Thoracic aorta (tissue), 2 donors: ENCODE results near the gene PI4KB. TPM values are rescaled to one million over a fixed set of nuclear protein-coding genes. Genes with fewer than 3 reads are reported as not detected.
"Not testable (repeated sequence)": the region's sequence is repeated elsewhere in the genome, so short reads cannot be mapped to it uniquely, and the experiment has no call there.

Experiments
- ATAC-seq: fragments of 150-250 bp; one replicate; pipeline ENCODE4 v1.8.0; 2017; ENCODE audit warnings: low read depth; ENCODE audit not compliant: insufficient number of reproducible peaks, low FRiP score
- DNase-seq: peaks from one replicate; pipeline ENCODE4 v3.0.0-alpha.2; 2020; ENCODE audit warnings: low spot score
- H3K27ac ChIP-seq, 2 donors: fragments of 200-600 bp; sonication (generic); 1 replicate in 1 of 2; 2 replicates in 1 of 2; pipeline ENCODE4 v1.5.1; 2016; ENCODE audit warnings: mild to moderate bottlenecking in 2 of 2, moderate library complexity in 2 of 2
- H3K27me3 ChIP-seq: fragments of 200-600 bp; sonication (generic); replicated peaks from 2 replicates; pipeline ENCODE4 v1.6.0; 2016; ENCODE audit warnings: mild to moderate bottlenecking; ENCODE audit not compliant: insufficient read depth
- H3K36me3 ChIP-seq: fragments of 200-600 bp; sonication (generic); one replicate; pipeline ENCODE4 v1.5.1; 2016
- H3K4me1 ChIP-seq, 2 donors: fragments of 200-600 bp; sonication (generic); 1 replicate in 1 of 2; 2 replicates in 1 of 2; pipeline versions ENCODE4 v1.5.1 to v1.6.0; 2016; ENCODE audit warnings: low read depth in 2 of 2, mild to moderate bottlenecking in 1 of 2; ENCODE audit not compliant: control insufficient read depth in 1 of 2
- H3K4me3 ChIP-seq: fragments of 200-600 bp; sonication (generic); 2 replicates; pipeline ENCODE4 v1.5.1; 2016; ENCODE audit warnings: mild to moderate bottlenecking
- H3K9me3 ChIP-seq: fragments of 200-600 bp; sonication (generic); 2 replicates; pipeline ENCODE4 v1.5.1; 2016
- total RNA-seq, 2 donors: library from RNA; depleted of rRNA; stranded (reverse); fragments of >200 nt; gene quantifications; one replicate each; pipeline versions ENCODE4 v1.1.0 to v1.2.3, GENCODE V29; 2016
- TF ChIP-seq, protein P1 (sequence below): fragments of 200-600 bp; sonication (generic); IDR thresholded peaks from one replicate; pipeline ENCODE4 v1.5.1; 2019; ENCODE audit warnings: antibody characterized with exemption

Gene PI4KB
- total RNA-seq, 2 donors from 2014 or later = 60.1 to 63.1 TPM

DNA sequence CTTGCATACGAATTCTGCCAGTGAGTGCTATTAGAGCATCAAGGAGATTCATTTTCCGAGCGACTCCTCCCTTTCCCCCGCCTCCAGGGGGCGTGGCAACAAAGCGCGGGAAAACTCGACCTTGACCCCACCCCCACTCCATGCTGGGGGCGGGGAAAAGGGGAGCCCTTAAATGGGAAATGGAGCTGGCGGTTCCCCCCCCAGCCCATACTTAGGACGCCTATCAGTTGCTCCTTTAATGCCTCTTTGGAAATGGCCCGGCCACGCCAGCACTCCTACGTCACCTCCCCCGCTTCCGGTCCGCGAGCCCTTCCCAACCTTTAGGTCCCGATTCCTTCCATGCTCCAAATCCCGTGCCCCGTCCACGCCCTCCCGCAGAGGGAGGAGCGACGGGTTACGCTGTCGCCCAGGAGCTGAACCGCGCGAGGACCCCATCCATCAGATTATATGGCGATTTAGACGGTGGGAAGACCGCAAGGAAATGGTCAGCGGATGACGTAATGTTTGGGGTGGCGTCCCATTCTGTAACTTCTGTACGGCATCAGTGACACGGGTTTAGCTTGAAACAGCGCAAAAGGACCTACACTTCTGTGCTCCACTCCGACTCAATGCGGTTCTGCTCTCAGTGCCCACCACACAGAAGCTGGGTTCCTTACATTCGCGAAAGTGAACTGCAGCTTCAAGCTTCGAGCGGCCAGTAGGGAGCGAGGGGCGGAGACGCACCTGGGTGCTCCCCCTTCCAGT, 45.8 kb downstream of the PI4KB start:
- peak; percentile 94 for ATAC-seq
- H3K27me3 ChIP-seq = no peaks in the 10 kb centered on the region
- DNase-seq = peak; percentile 82
- H3K36me3 ChIP-seq = peaks cover 7% of the 10 kb centered on the region
- no peaks in the 10 kb centered on the region for H3K9me3 ChIP-seq
- H3K4me3 ChIP-seq = peak overlapping the region; percentile 81
- H3K27ac ChIP-seq = peak overlapping the region; percentile 88 to 100
- peaks cover 11 to 18% of the 10 kb centered on the region in 2 donors for H3K4me1 ChIP-seq
- TF ChIP-seq, protein P1, sequence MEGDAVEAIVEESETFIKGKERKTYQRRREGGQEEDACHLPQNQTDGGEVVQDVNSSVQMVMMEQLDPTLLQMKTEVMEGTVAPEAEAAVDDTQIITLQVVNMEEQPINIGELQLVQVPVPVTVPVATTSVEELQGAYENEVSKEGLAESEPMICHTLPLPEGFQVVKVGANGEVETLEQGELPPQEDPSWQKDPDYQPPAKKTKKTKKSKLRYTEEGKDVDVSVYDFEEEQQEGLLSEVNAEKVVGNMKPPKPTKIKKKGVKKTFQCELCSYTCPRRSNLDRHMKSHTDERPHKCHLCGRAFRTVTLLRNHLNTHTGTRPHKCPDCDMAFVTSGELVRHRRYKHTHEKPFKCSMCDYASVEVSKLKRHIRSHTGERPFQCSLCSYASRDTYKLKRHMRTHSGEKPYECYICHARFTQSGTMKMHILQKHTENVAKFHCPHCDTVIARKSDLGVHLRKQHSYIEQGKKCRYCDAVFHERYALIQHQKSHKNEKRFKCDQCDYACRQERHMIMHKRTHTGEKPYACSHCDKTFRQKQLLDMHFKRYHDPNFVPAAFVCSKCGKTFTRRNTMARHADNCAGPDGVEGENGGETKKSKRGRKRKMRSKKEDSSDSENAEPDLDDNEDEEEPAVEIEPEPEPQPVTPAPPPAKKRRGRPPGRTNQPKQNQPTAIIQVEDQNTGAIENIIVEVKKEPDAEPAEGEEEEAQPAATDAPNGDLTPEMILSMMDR = no peak

DNA sequence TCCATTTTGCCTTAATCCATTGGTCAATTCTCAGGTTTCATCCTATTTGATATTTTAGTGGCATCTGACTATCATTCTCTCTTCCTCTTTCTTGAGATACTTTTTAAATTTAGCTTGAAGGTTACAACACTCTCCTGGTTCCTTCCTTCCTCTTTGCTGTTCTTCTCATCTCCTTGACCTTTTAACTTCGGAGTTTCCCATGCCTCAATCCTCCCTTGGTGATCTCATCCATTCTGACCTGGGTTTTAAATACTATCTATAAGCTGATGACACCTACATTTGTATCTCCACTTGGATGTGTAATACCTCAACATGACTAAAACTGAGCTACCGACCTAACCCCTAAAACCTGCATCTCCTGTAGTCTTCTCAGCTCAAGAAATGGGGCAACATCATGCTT, 50.0 kb downstream of the PI4KB start:
- Histone ChIP-seq H3K9me3 (no peaks in the 10 kb centered on the region), H3K27ac (no peak overlapping the region), H3K4me3 (no peak overlapping the region), H3K36me3 (no peaks in the 10 kb centered on the region), H3K4me1 (peaks cover 0 to 5% of the 10 kb centered on the region in 2 donors), H3K27me3 (no peaks in the 10 kb centered on the region)
- TF ChIP-seq, protein P1 = no peak
- DNase-seq (no peak), ATAC-seq (no peak)

DNA sequence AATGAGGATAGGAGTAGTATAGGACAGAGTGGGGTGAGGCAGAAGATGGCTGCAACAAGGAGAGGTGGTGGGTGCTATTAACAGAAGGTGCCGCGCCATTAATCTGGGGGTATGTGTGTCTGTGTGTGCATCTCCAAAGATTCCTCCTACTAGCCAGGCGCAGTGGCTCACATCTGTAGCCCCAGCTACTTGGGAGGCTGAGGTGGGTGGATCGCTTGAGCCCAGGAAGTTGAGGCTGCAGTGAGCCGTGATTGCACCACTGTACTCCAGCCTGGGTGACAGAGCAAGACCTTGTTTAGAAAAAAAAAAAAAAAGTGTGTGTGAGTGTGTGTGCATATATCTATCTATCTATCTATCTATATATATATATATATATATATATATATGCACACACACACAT, 51.9 kb downstream of the PI4KB start:
- H3K27me3 ChIP-seq, ATAC-seq, H3K4me3 ChIP-seq, H3K9me3 ChIP-seq, H3K36me3 ChIP-seq, DNase-seq, H3K27ac ChIP-seq, H3K4me1 ChIP-seq: not testable (repeated sequence)

DNA sequence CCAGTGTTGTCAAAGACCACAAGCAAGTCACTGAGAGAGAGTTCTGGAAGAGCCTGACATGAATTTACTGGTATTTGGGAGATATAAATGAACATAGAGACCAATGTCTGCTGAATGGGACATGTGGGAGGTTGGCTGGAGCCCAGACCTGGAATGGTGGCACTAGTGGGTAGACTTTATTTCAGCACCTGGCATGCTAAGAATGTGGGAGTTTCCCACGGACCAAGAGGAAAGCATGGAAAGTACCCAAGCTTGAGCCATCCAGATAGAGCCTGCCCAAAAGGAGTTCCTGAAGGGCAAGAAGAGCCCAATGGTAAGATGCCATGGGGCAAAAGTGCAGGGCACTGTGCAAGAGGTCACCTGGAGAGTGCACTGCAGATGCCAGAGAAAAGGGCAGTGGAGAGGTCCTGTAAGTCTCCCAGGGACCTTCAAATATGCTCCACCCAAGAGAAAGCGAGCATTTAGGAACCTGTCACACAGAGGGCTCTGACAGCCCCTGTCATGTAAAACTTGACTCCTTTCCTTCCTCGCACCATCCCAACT, 53.2 kb downstream of the PI4KB start:
- Histone ChIP-seq H3K36me3 (peaks cover 6% of the 10 kb centered on the region), H3K27me3 (no peaks in the 10 kb centered on the region), H3K4me1 (no peaks in the 10 kb centered on the region), H3K9me3 (no peaks in the 10 kb centered on the region), H3K27ac (no peak overlapping the region), H3K4me3 (no peak overlapping the region)
- ATAC-seq = no peak
- no peak for DNase-seq
- TF ChIP-seq, protein P1 = no peak

DNA sequence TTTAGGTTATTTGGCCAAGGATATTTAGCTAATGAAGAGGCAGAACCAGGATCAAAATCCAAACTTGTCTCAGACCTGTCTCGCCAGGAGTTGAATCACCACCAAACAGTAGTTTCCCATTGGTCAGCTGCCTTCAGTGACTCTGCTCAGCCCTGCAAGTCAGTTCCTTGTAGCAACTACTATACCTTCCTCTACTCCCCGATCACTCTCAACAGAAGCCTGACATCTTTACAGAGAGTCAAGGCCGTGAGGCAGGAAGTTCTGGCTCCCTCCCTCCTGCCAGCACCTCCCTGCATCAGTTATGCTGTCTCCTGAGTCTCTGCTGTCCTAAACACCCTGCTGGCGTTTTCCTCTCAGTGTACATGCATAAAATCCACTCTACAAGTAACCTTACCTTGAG, 59.5 kb downstream of the PI4KB start:
- ATAC-seq (no peak), DNase-seq (no peak)
- TF ChIP-seq, protein P1 = no peak
- Histone ChIP-seq H3K4me1 (no peaks in the 10 kb centered on the region), H3K36me3 (peaks cover 41% of the 10 kb centered on the region), H3K27me3 (no peaks in the 10 kb centered on the region), H3K9me3 (no peaks in the 10 kb centered on the region), H3K27ac (no peak overlapping the region), H3K4me3 (no peak overlapping the region)
